Muscle layer of colon (tissue), 2 donors: Measurements from ENCODE around the gene CTAGE9.
"Not testable (repeated sequence)": the region's sequence is repeated elsewhere in the genome, so short reads cannot be mapped to it uniquely, and the experiment has no call there.

Source experiments
- H3K27ac ChIP-seq: one replicate; pipeline ENCODE4 v1.7.0; 2013; ENCODE audit warnings: low read depth, mild to moderate bottlenecking, low read length, moderate library complexity
- H3K27me3 ChIP-seq, 2 donors: one replicate each; pipeline ENCODE4 v1.7.0; 2013; ENCODE audit warnings: low read length in 2 of 2, mild to moderate bottlenecking in 2 of 2; ENCODE audit not compliant: insufficient read depth in 2 of 2, control insufficient read depth in 1 of 2
- H3K36me3 ChIP-seq: one replicate; pipeline ENCODE4 v1.7.0; 2013; ENCODE audit warnings: mild to moderate bottlenecking, low read length; ENCODE audit not compliant: insufficient read depth
- H3K4me1 ChIP-seq: one replicate; pipeline ENCODE4 v1.7.0; 2013; ENCODE audit warnings: mild to moderate bottlenecking, low read length; ENCODE audit not compliant: insufficient read depth
- H3K4me3 ChIP-seq, 2 donors: one replicate each; pipeline ENCODE4 v1.7.0; 2013; ENCODE audit warnings: low read length in 2 of 2, low read depth in 1 of 2, mild to moderate bottlenecking in 1 of 2, moderate library complexity in 1 of 2
- H3K9ac ChIP-seq: one replicate; pipeline ENCODE4 v1.7.0; 2013; ENCODE audit warnings: low read length
- H3K9me3 ChIP-seq: one replicate; pipeline ENCODE4 v1.7.0; 2013; ENCODE audit warnings: mild to moderate bottlenecking, low read length
- donor health status: abdominal sarcoma.
- donor health status: Adenocarcinoma of cecum.

Gene CTAGE9, protein sequence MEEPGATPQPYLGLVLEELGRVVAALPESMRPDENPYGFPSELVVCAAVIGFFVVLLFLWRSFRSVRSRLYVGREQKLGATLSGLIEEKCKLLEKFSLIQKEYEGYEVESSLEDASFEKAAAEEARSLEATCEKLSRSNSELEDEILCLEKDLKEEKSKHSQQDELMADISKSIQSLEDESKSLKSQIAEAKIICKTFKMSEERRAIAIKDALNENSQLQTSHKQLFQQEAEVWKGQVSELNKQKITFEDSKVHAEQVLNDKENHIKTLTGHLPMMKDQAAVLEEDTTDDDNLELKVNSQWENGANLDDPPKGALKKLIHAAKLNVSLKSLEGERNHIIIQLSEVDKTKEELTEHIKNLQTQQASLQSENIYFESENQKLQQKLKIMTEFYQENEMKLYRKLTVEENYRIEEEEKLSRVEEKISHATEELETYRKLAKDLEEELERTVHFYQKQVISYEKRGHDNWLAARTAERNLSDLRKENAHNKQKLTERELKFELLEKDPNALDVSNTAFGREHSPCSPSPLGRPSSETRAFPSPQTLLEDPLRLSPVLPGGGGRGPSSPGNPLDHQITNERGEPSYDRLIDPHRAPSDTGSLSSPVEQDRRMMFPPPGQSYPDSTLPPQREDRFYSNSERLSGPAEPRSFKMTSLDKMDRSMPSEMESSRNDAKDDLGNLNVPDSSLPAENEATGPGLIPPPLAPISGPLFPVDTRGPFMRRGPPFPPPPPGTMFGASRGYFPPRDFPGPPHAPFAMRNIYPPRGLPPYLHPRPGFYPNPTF

DNA sequence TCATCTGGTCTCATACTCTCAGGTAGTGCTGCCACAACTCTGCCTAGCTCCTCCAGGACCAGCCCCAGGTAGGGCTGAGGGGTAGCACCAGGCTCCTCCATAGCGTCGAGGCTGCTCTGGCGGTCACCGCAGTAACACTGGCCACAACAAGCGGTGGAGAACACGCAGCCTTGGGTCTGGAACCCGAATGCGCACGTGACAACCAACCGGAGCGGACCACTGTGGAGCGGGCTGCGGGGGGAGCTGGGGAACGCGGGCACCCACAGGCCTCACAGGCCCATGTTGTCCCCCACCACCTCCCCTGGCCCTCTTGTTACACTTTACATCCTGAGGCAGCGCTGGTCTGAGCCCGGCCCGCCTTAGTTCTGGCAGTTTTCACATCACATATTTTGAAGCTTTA lies at the start of gene CTAGE9:
Gene CTAGE9 (minus strand): TSS at position 101 of the 400 bp plus-strand sequence. CDS start 0 bp downstream, at position 101.
- H3K36me3 ChIP-seq, H3K9me3 ChIP-seq, H3K4me3 ChIP-seq, H3K27ac ChIP-seq, H3K9ac ChIP-seq, H3K27me3 ChIP-seq, H3K4me1 ChIP-seq: not testable (repeated sequence)

DNA sequence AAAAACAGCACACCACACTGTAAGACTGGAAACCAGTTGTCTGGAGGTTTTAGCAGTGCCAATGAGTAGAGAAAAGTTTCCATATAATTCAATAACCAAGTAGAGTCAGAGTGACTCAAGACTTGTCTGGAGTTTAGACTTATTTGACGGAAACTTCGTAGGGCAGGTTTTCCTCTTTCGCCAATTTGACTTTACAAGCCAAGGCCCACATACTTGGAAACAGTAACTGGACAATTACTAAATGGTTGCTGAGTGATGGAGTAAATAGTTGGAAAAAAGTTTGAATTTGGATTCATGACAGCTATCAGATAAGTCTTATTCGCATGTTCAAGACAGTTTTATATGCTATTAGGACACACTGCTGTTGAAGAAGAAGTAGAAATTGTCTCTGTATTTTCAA lies 48.1 kb upstream of the CTAGE9 start:
- H3K36me3 ChIP-seq = no peaks in the 10 kb centered on the region
- no peaks in the 10 kb centered on the region for H3K27me3 ChIP-seq
- H3K27ac ChIP-seq = no peak overlapping the region
- H3K9me3 ChIP-seq = no peaks in the 10 kb centered on the region
- no peak overlapping the region for H3K9ac ChIP-seq
- no peak overlapping the region for H3K4me3 ChIP-seq
- H3K4me1 ChIP-seq = no peaks in the 10 kb centered on the region

DNA sequence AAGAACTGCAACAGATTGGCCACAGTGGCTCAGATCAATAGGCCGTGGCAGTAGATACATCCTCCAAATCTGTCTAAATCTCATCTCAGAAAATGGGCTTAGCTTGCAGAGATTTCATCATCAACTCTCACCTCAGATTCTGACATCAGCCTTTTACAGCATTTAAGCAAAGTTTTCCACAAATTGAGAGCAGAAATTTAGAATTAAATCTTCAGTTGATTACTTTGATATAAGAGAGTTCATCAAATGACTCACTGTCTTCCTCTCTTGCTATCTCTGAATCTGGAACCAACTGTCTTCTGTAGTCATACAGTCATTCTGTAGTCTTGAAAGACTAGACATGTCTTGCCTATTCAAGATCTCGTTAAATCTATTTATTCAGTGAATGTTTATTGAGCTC lies 45.2 kb upstream of the CTAGE9 start:
- Histone ChIP-seq H3K27me3 (no peaks in the 10 kb centered on the region), H3K9ac (no peak overlapping the region), H3K9me3 (no peaks in the 10 kb centered on the region), H3K27ac (no peak overlapping the region), H3K4me3 (no peak overlapping the region), H3K36me3 (no peaks in the 10 kb centered on the region), H3K4me1 (no peaks in the 10 kb centered on the region)

DNA sequence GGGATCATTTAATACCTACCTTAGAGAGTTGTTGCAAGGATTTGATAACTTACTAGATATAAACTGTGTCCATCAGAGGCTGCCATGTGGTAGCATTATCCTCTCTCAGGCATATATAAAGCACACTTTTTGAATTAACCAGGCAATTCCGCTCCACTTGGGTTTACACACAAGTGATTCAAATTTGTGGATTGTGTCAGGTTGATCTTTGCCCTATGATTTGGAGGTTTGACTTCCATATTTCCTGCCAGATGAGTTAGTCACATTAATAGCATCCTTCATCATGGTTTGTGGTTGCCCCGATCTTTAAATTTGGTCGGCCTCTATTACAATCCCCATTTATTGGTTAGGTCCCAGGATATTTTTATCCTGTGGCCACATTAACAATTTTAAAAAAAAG lies 44.8 kb upstream of the CTAGE9 start:
- H3K9me3 ChIP-seq = no peaks in the 10 kb centered on the region
- H3K4me1 ChIP-seq = no peaks in the 10 kb centered on the region
- no peaks in the 10 kb centered on the region for H3K27me3 ChIP-seq
- no peak overlapping the region for H3K9ac ChIP-seq
- H3K27ac ChIP-seq = no peak overlapping the region
- H3K36me3 ChIP-seq = no peaks in the 10 kb centered on the region
- H3K4me3 ChIP-seq = no peak overlapping the region

DNA sequence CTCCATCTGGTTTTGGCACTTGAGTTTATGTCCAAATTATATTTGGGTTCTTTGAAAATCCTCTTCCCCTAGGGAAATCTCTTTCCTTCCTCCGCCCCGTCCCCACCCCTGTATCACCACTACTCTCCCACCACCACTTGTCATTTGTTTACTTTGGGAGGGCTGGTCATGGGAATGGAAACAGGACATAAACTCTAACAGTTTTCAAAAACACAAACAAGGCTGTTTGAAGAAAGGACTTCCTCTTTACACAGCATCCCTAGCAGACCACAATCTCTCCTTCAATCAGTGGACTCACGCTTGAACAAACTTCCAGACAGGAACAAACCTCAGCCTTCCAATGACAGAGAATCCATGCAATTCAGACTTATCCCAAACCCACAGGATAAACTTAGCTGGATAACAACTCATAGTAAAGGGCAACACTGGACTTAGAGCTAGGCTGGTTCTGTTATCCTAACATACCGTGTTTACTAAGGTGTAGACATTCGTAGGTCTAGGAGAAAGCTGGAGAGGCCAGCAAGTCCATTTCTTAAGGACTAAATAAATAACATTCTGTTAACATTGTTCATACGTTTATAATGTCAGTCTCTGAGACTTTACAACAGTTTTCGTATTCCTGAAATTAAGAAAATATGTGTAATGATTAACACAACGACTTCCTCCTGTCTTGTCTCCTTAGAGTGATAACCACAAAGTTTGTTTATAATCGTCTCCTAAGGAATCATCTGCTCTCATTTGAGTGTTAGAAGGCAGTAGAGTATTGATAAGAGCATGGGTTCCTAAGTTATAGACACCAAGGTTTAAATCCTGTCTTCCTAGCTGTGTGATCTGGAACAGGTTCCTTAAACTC lies 44.1 kb upstream of the CTAGE9 start:
- Histone ChIP-seq H3K4me1 (no peaks in the 10 kb centered on the region), H3K27ac (no peak overlapping the region), H3K9ac (no peak overlapping the region), H3K36me3 (no peaks in the 10 kb centered on the region), H3K9me3 (no peaks in the 10 kb centered on the region), H3K27me3 (no peaks in the 10 kb centered on the region), H3K4me3 (no peak overlapping the region)

DNA sequence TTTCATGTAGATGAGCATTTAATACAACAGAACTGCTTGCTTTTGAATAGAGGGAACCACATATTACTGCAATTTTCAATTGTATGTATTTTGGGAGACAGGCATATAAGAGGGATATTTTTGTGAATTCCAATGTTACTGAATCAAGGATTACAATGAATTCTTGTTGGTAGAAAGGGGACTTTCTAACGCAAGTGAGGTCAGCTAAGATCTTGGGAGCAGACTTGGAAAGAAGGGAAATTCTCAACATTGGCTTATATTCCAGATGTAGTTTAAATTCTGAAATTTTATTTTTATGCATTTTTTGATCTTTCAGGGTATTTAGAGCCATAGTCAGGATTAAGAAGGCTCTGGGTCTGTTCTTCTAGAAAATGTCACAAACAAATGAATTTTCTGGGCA lies 43.3 kb upstream of the CTAGE9 start:
- H3K4me1 ChIP-seq = no peaks in the 10 kb centered on the region

DNA sequence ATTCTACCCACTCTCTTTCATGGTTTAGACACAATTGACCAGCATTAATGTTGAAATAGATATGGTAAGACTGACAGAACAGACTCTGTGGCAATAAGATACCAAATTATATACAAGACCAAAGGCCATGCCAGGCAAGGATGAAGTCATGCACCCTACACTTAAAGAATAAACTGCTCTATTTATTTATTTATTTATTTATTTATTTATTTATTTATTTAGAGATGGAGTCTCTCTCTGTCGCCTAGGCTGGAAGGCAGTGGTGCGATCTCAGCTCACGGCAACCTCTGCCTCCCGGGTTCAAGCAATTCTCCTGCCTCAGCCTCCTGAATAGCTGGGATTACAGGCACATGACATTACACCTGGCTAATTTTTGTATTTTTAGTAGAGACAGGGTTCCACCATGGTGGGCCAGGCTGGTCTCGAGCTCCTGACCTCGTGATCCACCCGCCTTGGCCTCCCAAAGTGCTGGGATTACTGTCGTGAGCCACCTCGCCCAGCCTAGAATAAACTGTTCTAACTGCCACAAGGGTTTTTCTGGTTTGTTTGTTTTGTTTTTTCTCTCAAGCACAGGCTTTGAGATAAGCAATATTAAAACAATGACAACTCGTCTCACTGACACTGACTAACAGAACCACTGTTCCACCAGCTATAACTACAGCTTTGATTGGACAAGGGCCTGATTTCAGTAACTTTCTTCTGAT lies 40.3 kb upstream of the CTAGE9 start:
- not testable (repeated sequence) for H3K9ac ChIP-seq, H3K36me3 ChIP-seq, H3K27ac ChIP-seq, H3K4me1 ChIP-seq, H3K27me3 ChIP-seq, H3K9me3 ChIP-seq, H3K4me3 ChIP-seq

More for the DNA sequence above, 43.3 kb upstream of the CTAGE9 start:
- no peak overlapping the region for H3K4me3 ChIP-seq
- H3K9me3 ChIP-seq = no peaks in the 10 kb centered on the region
- no peak overlapping the region for H3K9ac ChIP-seq
- H3K27ac ChIP-seq = no peak overlapping the region
- H3K27me3 ChIP-seq = no peaks in the 10 kb centered on the region
- no peaks in the 10 kb centered on the region for H3K36me3 ChIP-seq

DNA sequence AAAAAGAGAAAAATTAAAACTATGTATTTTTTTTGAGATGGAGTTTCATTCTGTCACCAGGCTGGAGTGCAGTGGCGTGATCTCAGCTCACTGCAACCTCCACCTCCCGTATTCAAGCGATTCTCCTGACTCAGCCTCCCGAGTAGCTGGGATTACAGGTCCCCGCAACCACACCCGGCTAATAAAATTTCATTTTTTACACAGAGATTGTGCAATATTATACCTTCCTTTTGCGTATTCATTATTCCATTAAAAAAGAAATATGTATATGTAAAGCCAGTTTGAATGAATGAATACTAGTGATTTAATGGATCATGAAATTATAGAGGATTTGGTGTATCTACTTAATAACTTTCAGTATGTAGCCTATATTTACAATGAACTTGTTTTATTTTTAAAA lies 38.2 kb upstream of the CTAGE9 start:
- Histone ChIP-seq H3K27me3 (no peaks in the 10 kb centered on the region), H3K36me3 (no peaks in the 10 kb centered on the region), H3K9me3 (no peaks in the 10 kb centered on the region), H3K9ac (no peak overlapping the region), H3K27ac (no peak overlapping the region), H3K4me3 (no peak overlapping the region), H3K4me1 (no peaks in the 10 kb centered on the region)

DNA sequence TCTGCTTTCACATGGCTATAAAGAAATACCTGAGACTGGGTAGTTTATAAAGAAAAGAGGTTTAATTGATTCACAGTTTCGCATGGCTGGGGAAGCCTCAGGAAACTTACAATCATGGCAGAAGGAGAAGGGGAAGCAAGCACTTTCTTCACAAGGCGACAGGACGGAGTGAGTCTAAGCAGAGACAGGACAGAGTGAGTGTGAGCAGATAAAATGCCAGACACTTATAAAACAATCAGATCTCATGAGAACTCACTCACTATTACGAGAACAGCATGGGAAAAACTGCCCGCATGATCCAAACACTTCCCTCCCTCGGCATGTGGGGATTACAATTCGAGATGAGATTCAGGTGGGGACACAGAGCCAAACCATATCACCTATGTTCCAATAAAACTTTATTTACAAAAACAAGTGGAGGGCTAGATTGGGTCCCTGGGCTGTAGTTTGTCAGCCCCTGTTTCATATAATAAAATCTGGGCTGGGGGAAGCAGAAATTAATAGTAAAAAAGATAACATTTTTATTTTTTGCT lies 37.1 kb upstream of the CTAGE9 start:
- no peaks in the 10 kb centered on the region for H3K9me3 ChIP-seq
- no peaks in the 10 kb centered on the region for H3K4me1 ChIP-seq
- H3K27ac ChIP-seq = no peak overlapping the region
- H3K36me3 ChIP-seq = no peaks in the 10 kb centered on the region
- H3K4me3 ChIP-seq = no peak overlapping the region
- H3K27me3 ChIP-seq = no peaks in the 10 kb centered on the region
- H3K9ac ChIP-seq = no peak overlapping the region

DNA sequence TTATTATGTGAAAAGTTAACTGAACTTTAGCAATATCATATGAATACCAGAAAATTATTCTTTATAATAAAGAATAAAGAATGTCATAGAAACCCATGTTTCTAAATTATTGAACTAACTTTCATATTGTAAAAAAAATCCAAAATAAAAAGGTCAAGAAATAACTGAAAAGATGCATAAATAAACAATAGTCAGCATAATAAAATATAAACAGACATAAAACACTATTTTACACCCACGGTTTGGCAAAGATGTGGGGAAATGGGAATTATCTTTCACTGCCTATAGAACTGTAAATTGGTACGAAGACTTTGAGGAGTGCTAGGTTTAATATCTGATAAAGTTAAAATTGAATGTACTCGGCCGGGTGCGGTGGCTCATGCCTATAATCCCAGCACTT lies 34.7 kb upstream of the CTAGE9 start:
- Histone ChIP-seq H3K9me3 (no peaks in the 10 kb centered on the region), H3K36me3 (no peaks in the 10 kb centered on the region), H3K27ac (no peak overlapping the region), H3K4me3 (no peak overlapping the region), H3K9ac (no peak overlapping the region), H3K27me3 (no peaks in the 10 kb centered on the region), H3K4me1 (no peaks in the 10 kb centered on the region)
